Tibial nerve (tissue), 4 donors: ENCODE results near the gene SLC9A9.

Experiments used
- CTCF ChIP-seq, 5 experiments: fragments of 200-600 bp in 3 of 5; fragments of 450-650 bp in 2 of 5; sonication (generic) in 3 of 5; IDR thresholded peaks; one replicate each; pipeline ENCODE4 v1.5.1; 2016 to 2019; ENCODE audit warnings: antibody characterized with exemption in 5 of 5, mild to moderate bottlenecking in 3 of 5, moderate library complexity in 2 of 5
- EP300 ChIP-seq, 2 donors: sonication (generic); formaldehyde crosslinking; IDR thresholded peaks; one replicate each; pipeline ENCODE4 v1.6.1; 2017; ENCODE audit warnings: antibody characterized with exemption in 2 of 2, mild to moderate bottlenecking in 1 of 2
- POLR2A ChIP-seq, 2 donors: fragments of 450-650 bp; IDR thresholded peaks; one replicate each; pipeline ENCODE4 v1.6.1; 2017; ENCODE audit warnings: antibody characterized with exemption in 2 of 2, mild to moderate bottlenecking in 2 of 2, moderate library complexity in 2 of 2

GRCh38 chr3:143465666-143466065, 382.6 kb downstream of the SLC9A9 start:
- TF ChIP-seq CTCF (IDR thresholded peaks at IDR 0.05) (no peak), EP300 (IDR thresholded peaks at IDR 0.05) (no peak), POLR2A (IDR thresholded peaks at IDR 0.05) (no peak)
